SH-SY5Y (cell line): ENCODE measurements around the gene EIF4G2.

Experiments used
- GATA2 ChIP-seq: IDR thresholded peaks from 2 replicates; pipeline ENCODE4 v1.6.1; 2011; ENCODE audit warnings: mild to moderate bottlenecking, low read depth, low read length
- GATA3 ChIP-seq: IDR thresholded peaks from 2 replicates; pipeline ENCODE4 v1.6.1; 2011; ENCODE audit warnings: low read depth, mild to moderate bottlenecking, low read length, moderate library complexity

GRCh38 chr11:10779086-10779485 is 29.6 kb downstream of the EIF4G2 start:
- TF ChIP-seq GATA2 (no peak), GATA3 (no peak)
